GM23338 (cell line): ENCODE measurements around the gene CTAGE1. TPM values are rescaled to one million over a fixed set of nuclear protein-coding genes. Genes with fewer than 3 reads are reported as not detected.

ENCODE experiments used
- ATAC-seq: fragments of 200-7000 bp; cut with Tn5 transposase; 3 replicates; pipeline ENCODE4 v1.9.1; 2020
- DNase-seq: peaks from one replicate; pipeline ENCODE4 v3.0.0-alpha.2; 2015; ENCODE audit warnings: low spot score
- H2AFZ ChIP-seq: fragments of 200-600 bp; sonication (generic); 2 replicates; pipeline ENCODE4 v1.8.0; 2016; ENCODE audit warnings: antibody characterized with exemption, mild to moderate bottlenecking, moderate library complexity
- H3F3A ChIP-seq: fragments of 200-600 bp; sonication (generic); replicated peaks from 2 replicates; pipeline ENCODE4 v1.8.0; 2017; ENCODE audit warnings: antibody characterized with exemption, mixed run types, low read depth
- H3K27ac ChIP-seq: fragments of 200-600 bp; sonication (generic); 2 replicates; pipeline ENCODE4 v1.6.1; 2016; ENCODE audit warnings: low read depth
- H3K27me3 ChIP-seq: fragments of 200-600 bp; sonication (generic); 2 replicates; pipeline ENCODE4 v1.8.0; 2016; ENCODE audit warnings: mild to moderate bottlenecking, mixed run types, moderate library complexity; ENCODE audit not compliant: insufficient read depth
- H3K36me3 ChIP-seq: fragments of 200-600 bp; sonication (generic); 2 replicates; pipeline ENCODE4 v1.8.0; 2016; ENCODE audit warnings: mild to moderate bottlenecking; ENCODE audit not compliant: insufficient read depth
- H3K4me1 ChIP-seq: fragments of 200-600 bp; sonication (generic); 2 replicates; pipeline ENCODE4 v1.8.0; 2016; ENCODE audit warnings: mild to moderate bottlenecking, moderate library complexity; ENCODE audit not compliant: insufficient read depth
- H3K4me2 ChIP-seq: fragments of 200-600 bp; sonication (generic); 2 replicates; pipeline ENCODE4 v1.7.1; 2017; ENCODE audit warnings: mixed run types
- H3K4me3 ChIP-seq: fragments of 200-600 bp; sonication (generic); 2 replicates; pipeline ENCODE4 v1.6.1; 2016; ENCODE audit warnings: mixed run types
- H3K79me2 ChIP-seq: fragments of 200-600 bp; sonication (generic); replicated peaks from 2 replicates; pipeline ENCODE4 v1.8.0; 2017; ENCODE audit warnings: mild to moderate bottlenecking; ENCODE audit not compliant: insufficient read depth
- H3K9me2 ChIP-seq: fragments of 200-600 bp; sonication (generic); 2 replicates; pipeline ENCODE4 v1.8.0; 2017; ENCODE audit not compliant: insufficient read depth
- H4K20me1 ChIP-seq: fragments of 200-600 bp; sonication (generic); replicated peaks from 2 replicates; pipeline ENCODE4 v1.8.0; 2017; ENCODE audit warnings: mild to moderate bottlenecking; ENCODE audit not compliant: insufficient read depth
- H3K27ac Mint-ChIP-seq: 2 replicates; pipeline ENCODE4 v1.8.0; 2020; ENCODE audit warnings: inconsistent platforms, mild to moderate bottlenecking, moderate library complexity, mixed read lengths
- H3K27me3 Mint-ChIP-seq: 3 replicates; pipeline ENCODE4 v1.8.0; 2022; ENCODE audit warnings: low read depth, mild to moderate bottlenecking, moderate library complexity, mixed read lengths, inconsistent platforms; ENCODE audit not compliant: insufficient read depth, poor library complexity
- H3K36me3 Mint-ChIP-seq: 3 replicates; pipeline ENCODE4 v1.8.0; 2021; ENCODE audit warnings: low read depth, mild to moderate bottlenecking, inconsistent platforms, moderate library complexity, mixed read lengths
- H3K4me1 Mint-ChIP-seq: 3 replicates; pipeline ENCODE4 v1.8.0; 2020; ENCODE audit warnings: mild to moderate bottlenecking, inconsistent platforms, mixed read lengths
- H3K4me3 Mint-ChIP-seq: 3 replicates; pipeline ENCODE4 v1.8.0; 2021; ENCODE audit warnings: moderate library complexity, mild to moderate bottlenecking, inconsistent platforms, mixed read lengths
- H3K9me3 Mint-ChIP-seq: 3 replicates; pipeline ENCODE4 v1.8.0; 2020; ENCODE audit warnings: moderate library complexity, mild to moderate bottlenecking, inconsistent platforms, mixed read lengths
- CREB1 ChIP-seq: fragments of 250-450 bp; sonication (Bioruptor Pico); IDR thresholded peaks from 2 replicates; pipeline ENCODE4 v1.5.0; 2020; ENCODE audit warnings: low read depth, mild to moderate bottlenecking, moderate library complexity
- EZH2 ChIP-seq: fragments of 200-600 bp; sonication (generic); IDR thresholded peaks from one replicate; pipeline ENCODE4 v1.8.0; 2017; ENCODE audit warnings: antibody characterized with exemption, mild to moderate bottlenecking, low read depth; ENCODE audit not compliant: unreplicated experiment
- EZH2phosphoT487 ChIP-seq: fragments of 200-600 bp; sonication (generic); IDR thresholded peaks from one replicate; pipeline ENCODE4 v1.8.1; 2018; ENCODE audit warnings: antibody characterized with exemption; ENCODE audit not compliant: unreplicated experiment
- JUNB ChIP-seq: IDR thresholded peaks from one replicate; pipeline ENCODE4 v1.6.1; 2016; ENCODE audit warnings: antibody characterized with exemption; ENCODE audit not compliant: unreplicated experiment
- NANOG ChIP-seq: IDR thresholded peaks from 2 replicates; pipeline ENCODE4 v1.6.1; 2016; ENCODE audit warnings: antibody characterized with exemption, borderline replicate concordance
- POLR2AphosphoS5 ChIP-seq: IDR thresholded peaks from 2 replicates; pipeline ENCODE4 v1.6.1; 2016; ENCODE audit warnings: antibody characterized with exemption, low read depth
- REST ChIP-seq: IDR thresholded peaks from one replicate; pipeline ENCODE4 v1.6.1; 2018; ENCODE audit warnings: antibody characterized with exemption; ENCODE audit not compliant: unreplicated experiment
- STAT1 ChIP-seq: IDR thresholded peaks from one replicate; pipeline ENCODE4 v1.6.1; 2016; ENCODE audit warnings: antibody characterized with exemption; ENCODE audit not compliant: unreplicated experiment
- ZNF114 ChIP-seq: fragments of 250-450 bp; sonication (Bioruptor Pico); IDR thresholded peaks from 2 replicates; pipeline ENCODE4 v1.5.0; 2020; ENCODE audit warnings: mild to moderate bottlenecking, moderate library complexity
- ZNF331 ChIP-seq: fragments of 250-450 bp; sonication (Bioruptor Pico); IDR thresholded peaks from 2 replicates; pipeline ENCODE4 v1.5.0; 2020; ENCODE audit warnings: low read depth, mild to moderate bottlenecking, moderate library complexity
- ZNF462 ChIP-seq: fragments of 250-450 bp; sonication (Bioruptor Pico); IDR thresholded peaks from 2 replicates; pipeline ENCODE4 v1.5.0; 2020; ENCODE audit warnings: mild to moderate bottlenecking, moderate library complexity
- polyA plus RNA-seq: library from polyadenylated mRNA; unstranded; fragments of >200 nt; fragmentation: Nextera tagmentation; extraction: Ambion mirVana; gene quantifications from 2 replicates; pipeline ENCODE4 v1.2.1, GENCODE V29; 2016
- total RNA-seq: library from RNA; depleted of rRNA; stranded (reverse); fragments of >200 nt; shearing (Covaris generic); gene quantifications from 2 replicates; pipeline ENCODE4 v1.2.3, GENCODE V29; 2014
- TF ChIP-seq, protein P1 (sequence below), 2 experiments: fragments of 200-600 bp in 1 of 2; sonication (generic) in 1 of 2; conservative IDR thresholded peaks; 2 replicates each; pipeline versions ENCODE4 v1.5.1 to v1.6.1; 2016 to 2017; ENCODE audit warnings: antibody characterized with exemption in 2 of 2, low read depth in 2 of 2, mild to moderate bottlenecking in 2 of 2, moderate library complexity in 1 of 2
- TF ChIP-seq, protein P2 (sequence below): IDR thresholded peaks from 2 replicates; pipeline ENCODE4 v1.6.1; 2016; ENCODE audit warnings: antibody characterized with exemption

The CTAGE1 gene
- total and polyA plus RNA-seq, 2 experiments from 2014 or later: 0.03 to 0.06 TPM

DNA sequence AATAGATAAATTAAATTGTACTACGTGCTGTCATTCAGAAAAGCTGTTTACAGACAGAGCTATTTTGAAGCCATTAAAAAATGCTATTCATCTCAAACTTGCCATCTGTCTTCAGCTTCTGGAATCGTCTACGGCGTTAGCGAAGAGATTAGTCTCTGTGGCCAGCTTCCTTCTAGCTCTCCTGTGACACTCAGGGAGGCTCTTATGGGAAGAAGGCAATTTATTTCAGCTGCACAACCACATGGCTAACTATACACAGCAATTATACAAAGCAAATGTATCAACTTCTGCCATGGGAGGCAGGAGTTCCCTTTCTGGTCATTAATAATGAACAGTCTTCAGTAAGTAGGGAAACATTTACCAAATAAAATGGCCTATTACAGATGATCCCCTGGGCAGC lies 6.3 kb downstream of the CTAGE1 start:
- H3K36me3 Mint-ChIP-seq: no peaks in the 10 kb centered on the region
- Histone ChIP-seq H2AFZ (no peak overlapping the region), H3K36me3 (no peaks in the 10 kb centered on the region), H3K4me1 (no peaks in the 10 kb centered on the region), H3K27ac (no peak overlapping the region), H3K9me2 (no peaks in the 10 kb centered on the region), H3F3A (no peaks in the 10 kb centered on the region), H3K79me2 (no peaks in the 10 kb centered on the region), H3K4me2 (no peak overlapping the region), H3K4me3 (no peak overlapping the region), H4K20me1 (no peaks in the 10 kb centered on the region), H3K27me3 (no peaks in the 10 kb centered on the region)
- no peaks in the 10 kb centered on the region for H3K9me3 Mint-ChIP-seq
- H3K27me3 Mint-ChIP-seq: no peaks in the 10 kb centered on the region
- TF ChIP-seq CREB1 (CRISPR knock-in tag) (no peak), EZH2 (no peak), ZNF114 (CRISPR knock-in tag) (no peak), ZNF462 (CRISPR knock-in tag) (no peak), REST (no peak), JUNB (no peak), ZNF331 (CRISPR knock-in tag) (no peak), STAT1 (no peak), NANOG (no peak), EZH2phosphoT487 (no peak), POLR2AphosphoS5 (no peak)
- TF ChIP-seq, protein P1, sequence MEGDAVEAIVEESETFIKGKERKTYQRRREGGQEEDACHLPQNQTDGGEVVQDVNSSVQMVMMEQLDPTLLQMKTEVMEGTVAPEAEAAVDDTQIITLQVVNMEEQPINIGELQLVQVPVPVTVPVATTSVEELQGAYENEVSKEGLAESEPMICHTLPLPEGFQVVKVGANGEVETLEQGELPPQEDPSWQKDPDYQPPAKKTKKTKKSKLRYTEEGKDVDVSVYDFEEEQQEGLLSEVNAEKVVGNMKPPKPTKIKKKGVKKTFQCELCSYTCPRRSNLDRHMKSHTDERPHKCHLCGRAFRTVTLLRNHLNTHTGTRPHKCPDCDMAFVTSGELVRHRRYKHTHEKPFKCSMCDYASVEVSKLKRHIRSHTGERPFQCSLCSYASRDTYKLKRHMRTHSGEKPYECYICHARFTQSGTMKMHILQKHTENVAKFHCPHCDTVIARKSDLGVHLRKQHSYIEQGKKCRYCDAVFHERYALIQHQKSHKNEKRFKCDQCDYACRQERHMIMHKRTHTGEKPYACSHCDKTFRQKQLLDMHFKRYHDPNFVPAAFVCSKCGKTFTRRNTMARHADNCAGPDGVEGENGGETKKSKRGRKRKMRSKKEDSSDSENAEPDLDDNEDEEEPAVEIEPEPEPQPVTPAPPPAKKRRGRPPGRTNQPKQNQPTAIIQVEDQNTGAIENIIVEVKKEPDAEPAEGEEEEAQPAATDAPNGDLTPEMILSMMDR (conservative IDR thresholded peaks at IDR 0.05; ENCODE audit: low read depth in 2 of 2): no peak
- TF ChIP-seq, protein P2, sequence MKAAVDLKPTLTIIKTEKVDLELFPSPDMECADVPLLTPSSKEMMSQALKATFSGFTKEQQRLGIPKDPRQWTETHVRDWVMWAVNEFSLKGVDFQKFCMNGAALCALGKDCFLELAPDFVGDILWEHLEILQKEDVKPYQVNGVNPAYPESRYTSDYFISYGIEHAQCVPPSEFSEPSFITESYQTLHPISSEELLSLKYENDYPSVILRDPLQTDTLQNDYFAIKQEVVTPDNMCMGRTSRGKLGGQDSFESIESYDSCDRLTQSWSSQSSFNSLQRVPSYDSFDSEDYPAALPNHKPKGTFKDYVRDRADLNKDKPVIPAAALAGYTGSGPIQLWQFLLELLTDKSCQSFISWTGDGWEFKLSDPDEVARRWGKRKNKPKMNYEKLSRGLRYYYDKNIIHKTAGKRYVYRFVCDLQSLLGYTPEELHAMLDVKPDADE: no peak
- peaks cover 3% of the 10 kb centered on the region; the same call in 1 of the 3 replicates for H3K4me1 Mint-ChIP-seq
- H3K27ac Mint-ChIP-seq: no peak overlapping the region
- DNase-seq (no peak), ATAC-seq (no peak)
- H3K4me3 Mint-ChIP-seq: no peak overlapping the region
